HPDE6-E6E7 (cell line): ENCODE data around the gene OVCA2.
A peak's percentile ranks its signal among the peaks of the same experiment; 100 is the strongest.

ENCODE experiments used
- DNase-seq: peaks from one replicate; pipeline ENCODE4 v3.0.0; 2011; ENCODE audit warnings: missing footprints; ENCODE audit errors: extremely low spot score

Gene OVCA2

DNA sequence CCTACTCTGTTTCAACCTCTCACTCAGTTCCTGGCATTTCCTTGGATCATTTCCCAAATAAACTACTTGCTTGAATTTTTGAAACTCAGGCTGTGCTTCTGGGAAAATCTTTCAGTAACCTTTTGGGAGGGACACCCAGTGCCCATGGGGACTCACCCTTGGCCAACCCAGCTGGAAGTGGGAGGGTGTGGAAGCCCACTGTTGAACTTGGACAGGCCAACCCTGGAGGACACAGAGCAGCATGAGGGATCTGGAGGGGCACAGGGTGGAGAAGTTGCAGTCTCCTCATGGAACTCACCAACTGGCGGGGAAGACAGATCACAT, 27.9 kb upstream of the OVCA2 start:
- no peak for DNase-seq

DNA sequence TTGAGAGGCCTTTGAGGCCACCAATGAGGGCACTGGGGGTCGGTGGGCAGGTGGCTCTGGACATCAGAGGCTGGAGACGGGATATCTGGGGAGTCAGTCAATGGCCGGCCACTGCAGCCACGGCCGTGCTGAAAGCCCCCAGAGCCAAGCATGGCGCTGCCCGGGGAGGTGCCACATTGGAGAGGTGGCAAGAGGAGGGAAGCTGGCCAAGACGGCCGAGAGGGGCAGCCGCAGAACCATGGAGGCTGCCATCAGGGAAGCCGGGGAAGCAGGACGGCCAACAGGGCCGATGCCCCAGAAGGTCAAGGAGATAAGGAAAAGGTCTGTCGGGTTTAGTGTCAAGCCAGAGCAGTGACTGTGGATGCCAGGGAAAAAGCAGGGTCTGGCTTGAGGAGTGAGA, 26.5 kb upstream of the OVCA2 start:
- DNase-seq = no peak

DNA sequence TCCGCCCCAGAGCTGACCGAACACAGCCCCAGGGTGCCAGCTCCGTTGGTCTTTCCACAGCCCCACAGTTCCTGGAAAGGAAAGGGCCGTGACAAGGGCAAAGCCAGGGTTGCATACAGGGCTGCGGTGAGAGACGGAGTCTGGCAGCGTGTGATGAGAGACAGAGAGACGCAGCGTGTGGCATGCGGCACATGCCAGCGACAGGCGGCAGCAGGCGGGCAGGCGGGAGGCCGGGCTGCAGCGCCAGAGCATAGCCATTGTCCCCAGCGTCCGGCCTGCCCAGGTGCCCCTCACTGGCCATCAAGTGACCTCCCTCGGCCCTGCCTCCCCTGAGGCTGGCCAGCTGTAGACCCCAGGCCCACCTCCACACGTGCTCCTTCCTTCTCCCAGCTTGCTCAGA, 25.3 kb upstream of the OVCA2 start:
- no peak for DNase-seq

DNA sequence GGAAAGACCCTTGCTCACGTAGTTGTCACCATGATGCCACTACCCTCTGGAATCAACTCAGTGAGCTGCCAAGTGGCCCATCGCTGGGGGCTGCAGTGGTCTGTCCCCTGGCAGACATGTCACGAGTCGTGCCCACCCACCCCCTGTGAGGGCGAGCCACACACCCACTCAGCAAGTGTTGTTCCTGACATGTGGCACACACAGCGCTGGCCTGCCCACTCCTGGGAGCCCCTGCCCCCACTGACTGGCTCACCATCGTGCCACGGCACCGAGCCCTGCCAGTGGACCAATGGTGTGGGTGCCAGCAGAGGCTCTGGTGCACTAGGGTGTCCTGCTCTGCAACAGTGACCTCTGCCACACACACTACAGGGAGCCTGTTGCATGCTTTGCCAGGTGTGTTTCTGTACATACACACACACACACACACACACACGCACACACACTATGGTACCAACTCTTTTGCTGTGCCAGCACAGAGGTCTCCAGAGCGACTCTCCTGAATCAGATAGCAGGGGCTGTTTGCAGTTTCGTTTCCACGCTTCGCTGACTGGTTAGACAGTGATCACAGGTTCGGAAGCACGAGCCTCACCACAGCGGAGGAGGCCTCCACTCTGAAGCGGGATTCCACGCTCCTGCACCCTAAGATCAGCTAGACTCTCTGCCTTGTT, 24.4 kb upstream of the OVCA2 start:
- no peak for DNase-seq

DNA sequence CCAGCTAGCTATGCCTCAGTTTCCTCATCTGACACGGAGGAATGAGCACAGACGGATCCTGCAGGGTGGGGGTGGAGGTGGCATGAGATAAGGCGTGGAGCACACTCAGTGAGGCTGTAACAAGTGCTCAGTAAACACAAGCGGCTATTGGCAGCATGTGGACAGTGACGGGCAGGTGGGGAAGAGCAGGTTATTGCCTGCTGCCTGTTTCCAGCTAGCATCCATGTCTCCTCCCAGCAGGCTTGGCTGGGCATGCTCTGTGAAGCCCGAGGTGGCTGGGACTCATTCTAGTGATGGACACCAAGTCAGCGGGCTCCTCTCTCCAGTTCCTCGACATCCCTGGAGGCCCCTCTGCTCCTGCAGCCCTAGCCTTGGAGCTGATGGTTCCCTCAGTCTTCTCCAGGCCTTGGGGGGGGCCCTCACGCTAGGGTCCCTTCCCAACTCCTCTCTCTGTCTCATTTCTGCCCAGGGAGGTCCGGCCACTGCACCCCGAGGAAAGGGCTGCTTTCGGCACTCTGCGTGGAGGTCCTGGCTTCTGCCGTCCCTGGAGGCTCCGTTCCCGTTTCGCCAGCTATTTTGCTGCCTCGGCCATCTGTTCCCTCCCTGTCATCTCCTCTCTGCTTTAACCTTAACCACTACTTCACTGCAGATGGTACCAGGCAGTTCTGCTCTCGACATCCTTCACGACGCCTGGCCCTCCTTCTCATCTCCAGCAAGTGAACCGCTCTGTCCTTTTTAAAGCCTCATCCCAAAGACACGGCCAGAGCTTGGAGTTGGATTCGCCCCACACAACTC, 22.9 kb upstream of the OVCA2 start:
- no peak for DNase-seq

GRCh38 chr17:2019723-2020122, 22.1 kb upstream of the OVCA2 start:
- no peak for DNase-seq

DNA sequence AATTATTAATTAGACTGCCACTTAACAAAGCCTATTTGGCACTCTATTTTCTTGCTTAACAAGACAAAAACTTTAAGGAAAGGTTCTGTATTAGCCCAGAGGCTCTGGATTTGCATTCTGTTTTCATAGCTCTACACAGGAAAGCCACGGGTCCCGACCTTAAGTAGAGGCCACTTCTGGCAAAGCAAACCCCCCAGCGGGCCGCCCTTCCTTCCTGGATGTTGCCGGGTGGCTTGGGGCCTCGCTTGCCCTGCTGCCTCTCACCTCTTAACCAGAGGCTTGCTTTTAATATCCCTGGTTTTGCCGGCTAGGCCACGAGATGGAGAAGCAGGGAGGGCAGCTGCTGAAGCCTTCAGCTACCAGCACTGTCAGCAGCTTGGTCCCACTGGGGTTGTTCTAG, 21.1 kb upstream of the OVCA2 start:
- DNase-seq = no peak

GRCh38 chr17:2022647-2023240, 19.1 kb upstream of the OVCA2 start:
- DNase-seq = no peak

DNA sequence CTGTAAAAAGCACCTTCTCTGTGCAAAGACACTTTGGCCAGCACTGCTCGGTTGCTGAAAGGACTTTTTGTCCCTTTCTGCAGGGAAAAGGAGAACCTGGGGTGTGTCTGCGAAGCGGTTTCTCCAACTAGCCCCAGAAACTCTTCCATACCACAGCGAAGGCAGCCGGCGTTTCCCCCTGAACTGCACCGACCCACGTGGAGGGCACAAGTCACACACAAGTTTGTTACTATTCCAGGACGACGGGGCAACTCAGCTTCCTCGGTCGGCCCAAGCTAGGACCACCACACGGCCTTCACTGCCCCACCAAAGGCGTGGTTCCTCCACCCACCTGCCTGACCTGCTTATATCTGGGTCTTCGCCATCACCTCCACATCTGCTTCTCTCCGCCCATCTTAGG, 18.6 kb upstream of the OVCA2 start:
- no peak for DNase-seq

DNA sequence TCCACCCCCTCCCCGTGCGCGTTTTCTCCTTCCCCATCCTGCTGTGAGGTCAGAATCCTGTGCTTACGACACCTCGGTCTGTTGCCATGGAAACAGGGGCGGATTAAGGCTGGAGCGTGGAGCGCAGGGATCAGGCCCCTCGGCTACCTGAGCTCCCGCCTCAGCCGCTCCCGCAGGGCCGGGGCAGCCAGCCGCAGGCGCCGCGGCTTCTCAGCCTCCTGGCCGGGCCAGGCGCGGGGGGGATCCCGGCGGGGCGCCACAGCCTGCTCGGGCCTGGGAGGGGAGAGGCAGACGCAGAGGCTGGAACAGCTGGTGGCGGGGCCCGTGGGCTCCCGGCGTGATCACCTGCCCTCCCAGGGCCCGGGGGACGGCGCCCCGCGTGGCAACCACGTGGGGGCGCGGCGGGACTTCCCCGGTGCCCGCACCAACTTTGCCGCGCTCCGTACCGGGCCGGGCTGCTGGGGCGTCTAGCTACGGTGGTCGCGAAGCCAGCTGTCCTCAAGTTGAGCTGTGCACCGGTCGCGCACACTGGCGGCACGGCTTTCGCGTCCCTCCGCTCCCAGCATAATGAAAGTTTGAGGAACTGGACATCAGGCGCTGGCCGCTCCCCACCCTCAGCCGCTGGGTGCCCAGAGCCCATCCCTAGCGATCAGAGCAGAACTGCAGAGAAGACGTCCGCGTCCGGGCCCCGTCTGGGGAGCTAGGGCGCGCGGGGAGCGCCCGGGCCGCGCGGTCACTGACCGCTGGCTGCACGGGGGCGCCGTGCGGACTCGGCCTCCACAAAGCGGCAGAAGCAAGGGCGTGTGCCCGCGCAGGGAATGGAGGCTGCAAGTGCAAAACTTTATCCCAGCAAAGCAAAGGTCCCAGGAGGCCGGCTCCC, 17.9 kb upstream of the OVCA2 start:
- no peak for DNase-seq

DNA sequence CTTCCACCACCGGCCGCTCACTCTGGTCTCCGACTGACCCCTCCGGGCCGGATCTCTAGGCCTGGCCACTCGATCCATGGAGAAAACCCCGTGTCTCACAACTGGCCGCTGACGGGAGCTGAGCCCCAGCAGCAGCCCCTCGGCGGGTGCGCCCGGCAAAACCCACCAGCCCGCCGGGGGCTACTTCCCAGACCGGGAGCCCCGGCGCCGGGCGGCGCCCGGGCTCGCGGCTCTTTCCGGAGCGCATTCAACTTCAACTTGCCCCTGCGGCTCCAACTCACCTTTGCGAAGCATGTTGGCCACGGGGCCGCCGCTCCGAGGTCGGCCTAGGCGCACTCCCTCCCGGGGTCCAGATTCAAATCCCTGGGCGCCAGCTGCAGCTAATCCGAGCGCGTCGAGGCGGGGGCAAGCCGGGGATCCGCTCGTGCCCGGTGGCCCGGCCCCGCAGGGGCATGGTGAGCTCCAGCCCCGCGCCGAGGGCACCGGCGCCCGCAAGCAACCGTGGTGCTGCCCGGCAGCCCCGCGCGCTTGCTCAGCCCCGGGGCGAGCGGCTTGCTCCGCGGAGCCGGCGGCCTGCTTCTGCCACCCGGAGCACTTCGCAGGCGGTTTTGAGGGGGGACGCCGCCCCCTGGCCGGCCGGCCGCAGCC, 17.1 kb upstream of the OVCA2 start:
- DNase-seq = no peak

DNA sequence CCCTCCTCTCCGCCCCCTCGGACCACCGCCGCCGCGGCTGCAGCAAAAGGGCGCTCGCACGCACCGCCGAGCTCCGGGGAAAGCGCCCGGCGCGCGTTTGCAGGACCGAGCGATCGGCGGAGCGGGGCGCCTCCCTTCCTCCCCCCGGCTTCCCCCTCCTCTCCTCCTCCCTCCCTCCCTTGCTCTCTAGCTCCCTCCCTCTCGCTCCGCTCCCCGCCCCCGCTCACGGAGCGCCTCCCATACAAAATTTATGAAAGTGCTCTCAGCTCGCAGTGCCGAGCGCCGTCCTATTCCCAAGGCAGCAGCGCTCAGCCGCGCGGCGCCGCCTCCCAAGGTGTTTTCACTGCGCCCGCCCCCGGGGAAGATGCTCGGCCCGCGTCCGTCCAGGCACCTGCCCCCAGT, 16.6 kb upstream of the OVCA2 start, which contains the start of gene RTN4RL1:
Gene RTN4RL1, minus strand, starts transcription at position 115 of the 402 bp plus-strand sequence. CDS start 469 bp downstream, outside the sequence.
- no peak for DNase-seq

- peak; percentile 77 for DNase-seq
These were observed 16.1 kb upstream of the OVCA2 start for GRCh38 chr17:2025622-2026309.

DNA sequence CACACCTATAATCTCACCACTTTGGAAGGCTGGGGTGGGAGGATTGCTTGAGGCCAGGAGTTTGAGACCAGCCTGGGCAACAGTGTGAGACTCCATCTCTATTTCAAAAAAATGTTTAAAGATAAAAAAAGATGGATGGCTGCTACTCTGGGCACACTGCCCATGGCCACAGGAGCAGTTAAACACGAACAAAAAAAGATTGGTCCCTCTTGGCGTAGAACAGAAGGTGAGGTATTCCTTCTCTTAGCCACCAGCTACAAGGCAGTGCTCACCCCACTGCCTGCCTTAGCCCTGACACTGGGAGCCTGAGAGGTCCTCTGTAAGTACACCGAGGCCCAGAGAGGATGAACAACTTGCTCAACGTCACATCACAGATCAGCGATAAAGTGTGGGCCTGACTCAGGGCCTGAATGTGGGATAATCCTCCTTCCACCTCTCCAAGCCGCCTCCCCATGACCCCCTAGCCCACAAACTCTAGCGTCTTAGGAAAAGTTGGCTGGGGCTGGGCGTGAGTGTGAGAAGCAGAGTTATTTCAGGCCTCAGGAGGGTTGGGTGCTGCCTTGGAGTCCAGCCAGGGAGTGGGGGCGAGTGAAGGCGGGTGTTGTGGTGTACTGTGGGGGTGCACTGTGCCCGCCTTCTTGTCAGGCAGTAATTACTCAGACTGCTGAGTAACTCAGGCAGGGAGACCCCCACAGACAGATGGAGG, 14.1 kb upstream of the OVCA2 start:
- no peak for DNase-seq

- DNase-seq = no peak
These were observed 13.6 kb upstream of the OVCA2 start for GRCh38 chr17:2028234-2028614.

DNA sequence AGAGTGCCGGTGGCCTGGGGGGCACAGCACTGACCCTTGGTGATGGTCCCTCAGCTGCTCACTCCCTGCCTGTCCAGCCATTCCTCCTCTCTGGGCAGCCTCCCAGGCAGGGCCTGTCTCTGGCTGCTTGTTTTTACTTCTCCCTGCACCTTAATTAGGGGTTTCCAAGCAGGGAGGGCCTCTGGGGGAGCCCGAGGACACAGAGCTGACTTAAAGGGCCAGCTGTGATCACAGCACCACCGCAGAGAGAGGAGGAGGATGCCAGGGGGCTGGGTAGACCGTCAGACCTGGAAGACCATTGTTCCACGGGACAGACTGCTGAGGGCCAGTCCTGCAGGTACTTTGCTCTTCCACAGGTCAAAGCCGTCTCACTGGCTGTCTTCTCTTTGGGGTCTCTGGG, 13.1 kb upstream of the OVCA2 start:
- DNase-seq = no peak

DNA sequence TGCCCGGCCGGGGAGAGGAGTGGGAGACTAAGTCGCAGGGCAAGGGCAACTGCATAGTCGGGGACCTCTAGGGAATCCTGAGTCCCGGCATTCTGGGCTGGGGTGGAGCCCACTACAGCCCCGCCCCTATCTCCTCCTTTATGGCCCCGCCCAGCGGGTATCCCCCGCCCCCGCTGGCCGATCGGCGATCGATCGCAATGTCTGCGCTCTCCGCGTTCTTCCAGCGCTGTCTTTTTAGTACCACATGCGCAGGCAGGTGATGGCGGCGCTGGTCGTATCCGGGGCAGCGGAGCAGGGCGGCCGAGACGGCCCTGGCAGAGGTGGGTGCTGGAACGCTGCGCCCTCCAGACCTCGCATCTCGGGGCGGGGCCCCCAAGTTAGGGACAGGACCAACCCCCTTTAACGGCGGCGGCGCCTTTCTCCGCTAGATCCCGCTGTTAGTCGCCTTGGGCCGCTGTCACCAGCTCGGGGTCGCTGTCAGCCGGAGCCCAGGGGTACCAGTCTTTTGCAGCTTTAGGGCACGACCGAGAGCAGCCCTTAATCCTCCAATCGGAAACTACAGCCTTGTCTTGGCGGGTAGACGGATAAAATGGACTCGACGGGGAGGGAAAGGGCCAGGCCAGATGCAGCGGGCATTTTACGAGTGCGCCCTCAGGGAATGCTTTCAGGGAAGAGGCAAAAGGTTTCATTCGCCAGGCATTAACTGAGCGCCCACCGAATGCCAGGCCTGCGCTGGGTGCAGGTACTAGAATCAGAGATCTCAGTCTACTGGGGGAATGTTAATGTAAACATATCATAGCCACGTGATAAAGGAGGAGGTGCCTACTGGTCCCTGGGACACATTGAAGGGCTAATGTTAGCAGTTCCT, 11.7 kb upstream of the OVCA2 start, which contains the start of gene DPH1:
Gene DPH1, plus strand, starts transcription at position 243 of the 868 bp plus-strand sequence. Its CDS starts 17 bp downstream, at position 260.
- DNase-seq = peak; percentile 90

GRCh38 chr17:2030779-2031163, 11.1 kb upstream of the OVCA2 start:
- DNase-seq = no peak

GRCh38 chr17:2033153-2033552, 8.7 kb upstream of the OVCA2 start:
- no peak for DNase-seq
